GM11168 (cell line): ENCODE data around the gene RYR3.

Experiments
- in situ Hi-C: fragments of 300-500 bp; cut with MboI; formaldehyde crosslinking; loops from one replicate; pipeline ENCODE4 v1.12.0; 2022; ENCODE audit warnings: low sequenced_read_pairs; ENCODE audit not compliant: unreplicated experiment

The RYR3 gene

GRCh38 chr15:33844186-33844585, 533.4 kb downstream of the RYR3 start:
- in situ Hi-C loops, result no loop called here

DNA sequence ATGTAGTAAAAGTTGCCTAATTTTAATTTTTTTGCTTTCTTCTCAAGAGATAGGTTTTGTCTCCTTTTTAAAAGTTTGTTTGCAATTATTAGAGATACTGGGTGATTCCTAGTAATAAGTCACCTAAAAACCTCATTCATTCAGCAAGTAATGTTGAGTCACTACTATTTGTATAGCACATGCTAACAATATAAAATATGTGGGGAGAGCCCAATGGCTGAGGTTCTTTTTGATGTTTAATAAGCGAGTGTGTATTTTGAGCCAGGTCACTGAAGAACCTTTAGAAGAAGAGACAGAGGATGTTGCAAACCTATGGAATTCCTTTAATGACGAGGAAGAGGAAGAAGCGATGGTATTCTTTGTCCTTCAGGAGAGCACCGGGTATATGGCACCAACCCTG, 533.8 kb downstream of the RYR3 start:
- in situ Hi-C loops, result no loop called here

DNA sequence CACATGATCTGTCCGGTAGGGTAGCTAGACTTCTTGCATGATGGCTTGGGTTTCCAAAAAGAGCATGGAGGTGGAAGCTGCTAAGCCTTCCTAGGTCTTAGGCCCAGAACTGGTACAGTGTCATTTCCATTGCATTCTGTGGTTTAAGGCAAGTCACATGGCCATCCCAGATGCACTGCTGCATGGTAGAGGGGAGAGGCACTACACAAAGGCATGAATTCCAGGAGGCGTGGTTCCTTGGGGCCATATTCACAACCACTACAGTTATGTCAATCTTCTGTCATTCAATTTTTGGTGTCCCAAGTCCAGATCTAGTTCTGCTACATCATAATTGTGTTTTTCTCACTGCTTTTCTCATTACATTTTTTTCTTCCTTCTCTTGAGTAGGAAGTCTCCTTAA, 535.4 kb downstream of the RYR3 start:
- in situ Hi-C loops, result no loop called here

GRCh38 chr15:33846862-33847261, 536.1 kb downstream of the RYR3 start:
- in situ Hi-C loops, result no loop called here

GRCh38 chr15:33848011-33848410, 537.2 kb downstream of the RYR3 start:
- in situ Hi-C loops, result no loop called here

- in situ Hi-C loops, result no loop called here
Measured at GRCh38 chr15:33851079-33851478, 540.3 kb downstream of the RYR3 start.

GRCh38 chr15:33852094-33852493, 541.3 kb downstream of the RYR3 start:
- in situ Hi-C loops, result no loop called here

GRCh38 chr15:33852570-33852969, 541.8 kb downstream of the RYR3 start:
- in situ Hi-C loops, result no loop called here

GRCh38 chr15:33857726-33858125, 547.0 kb downstream of the RYR3 start:
- in situ Hi-C loops, result no loop called here

DNA sequence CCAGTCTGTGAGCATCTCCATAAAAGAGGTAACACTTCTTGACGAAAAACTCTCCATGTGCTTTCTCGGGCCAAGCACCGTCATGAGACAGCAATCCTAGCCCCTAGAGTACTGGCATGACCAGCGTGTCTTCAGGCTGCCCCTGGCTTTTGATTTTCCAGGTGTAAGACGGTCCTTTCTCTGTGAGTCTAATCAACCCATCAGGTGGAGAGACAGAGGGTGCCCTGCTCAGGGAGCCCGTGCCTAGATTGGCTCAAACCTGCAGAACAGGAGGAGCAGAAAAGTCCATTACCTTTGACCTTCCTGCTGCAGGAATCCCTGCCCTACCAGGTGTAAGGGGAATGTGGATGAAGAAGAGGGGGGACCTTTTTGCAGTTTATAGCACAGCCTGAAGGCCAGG, 548.1 kb downstream of the RYR3 start:
- in situ Hi-C loops, result no loop called here

GRCh38 chr15:33859992-33860545, 549.3 kb downstream of the RYR3 start:
- in situ Hi-C loops, result no loop called here

- in situ Hi-C loops, result no loop called here
Measured at GRCh38 chr15:33860754-33861153, 550.0 kb downstream of the RYR3 start.

GRCh38 chr15:33864360-33865075, 553.8 kb downstream of the RYR3 start:
- in situ Hi-C loops, result no loop called here

- in situ Hi-C loops, result no loop called here
Measured at GRCh38 chr15:33865416-33865815, 554.6 kb downstream of the RYR3 start.

- in situ Hi-C loops, result no loop called here
Measured at GRCh38 chr15:33866101-33866737, 555.5 kb downstream of the RYR3 start.

DNA sequence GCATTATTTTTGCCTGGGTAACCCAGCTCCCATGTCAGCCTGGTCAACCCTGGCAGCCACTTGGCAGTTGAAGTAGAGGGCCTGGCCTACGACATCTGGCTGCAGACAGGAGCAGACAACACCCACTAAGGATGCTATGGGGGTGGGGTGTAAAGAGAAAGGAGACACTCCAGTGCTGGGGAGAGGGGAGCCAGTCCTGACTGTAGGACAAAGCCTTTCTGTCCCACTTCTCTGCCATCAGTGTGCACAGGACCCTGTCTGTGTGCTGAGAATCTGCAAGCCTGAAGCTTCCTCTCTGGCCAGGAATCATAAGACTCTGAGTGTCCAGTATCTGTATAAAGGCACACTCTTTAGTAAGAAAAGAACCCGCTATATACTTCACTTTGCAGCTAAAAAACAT, 561.2 kb downstream of the RYR3 start:
- in situ Hi-C loops, result no loop called here

DNA sequence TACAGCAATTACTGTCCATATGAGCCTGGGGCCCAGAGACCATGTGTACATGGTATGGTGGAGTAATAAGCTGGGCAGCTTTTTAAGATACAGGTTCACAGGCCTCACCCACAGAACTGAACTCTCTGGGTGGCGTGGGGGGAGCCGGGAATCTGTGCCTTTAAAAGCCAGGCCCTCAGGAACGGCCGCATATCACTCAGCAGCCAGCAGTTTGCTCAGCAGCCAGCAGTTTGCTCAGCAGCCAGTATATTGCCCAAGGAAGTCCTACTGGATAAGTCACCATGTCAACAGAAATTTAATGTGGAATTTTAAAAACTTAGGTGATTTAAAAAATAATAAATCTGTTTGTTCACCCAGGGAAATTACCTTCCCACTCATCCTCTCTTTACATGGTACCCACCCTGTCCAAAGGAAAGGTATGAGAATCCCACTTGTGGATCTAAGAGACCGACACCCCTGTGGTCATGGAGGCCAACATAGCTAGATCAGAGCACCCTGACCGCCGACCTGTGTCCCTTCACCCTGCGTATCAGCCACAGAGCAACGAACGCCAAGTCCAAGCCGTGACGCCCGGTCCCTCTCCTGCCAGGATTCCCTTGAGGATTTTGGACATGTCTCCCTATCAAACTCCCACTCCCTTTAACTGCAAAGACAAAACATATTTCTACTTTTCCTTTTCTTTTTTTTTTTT, 561.8 kb downstream of the RYR3 start:
- in situ Hi-C loops, result no loop called here

- in situ Hi-C loops, result no loop called here
Measured at GRCh38 chr15:33874156-33874555, 563.4 kb downstream of the RYR3 start.

DNA sequence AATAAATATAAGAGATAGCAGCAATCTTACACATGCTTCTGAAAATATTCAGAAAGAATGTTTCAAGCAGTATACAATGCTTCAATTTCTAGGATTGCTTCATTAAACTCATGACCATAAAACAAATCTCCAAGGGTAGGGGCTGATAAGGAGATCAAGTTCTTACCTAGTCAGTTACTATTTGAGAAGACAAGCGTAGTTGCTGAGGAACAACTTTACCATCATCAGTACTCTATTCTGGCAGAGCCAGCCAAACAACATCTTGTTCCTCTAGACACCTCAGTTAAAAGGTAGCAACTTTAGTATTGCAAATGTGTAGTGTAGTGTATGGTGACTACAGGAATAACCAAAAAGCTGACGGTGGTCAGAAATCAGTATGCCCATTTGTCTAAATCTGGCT, 572.2 kb downstream of the RYR3 start:
- in situ Hi-C loops, result no loop called here

GRCh38 chr15:33888176-33888575, 577.4 kb downstream of the RYR3 start:
- in situ Hi-C loops, result no loop called here

GRCh38 chr15:33894193-33894592, 583.4 kb downstream of the RYR3 start:
- in situ Hi-C loops, result no loop called here
